Measurements from ENCODE around the gene CHGA. TPM values are rescaled to one million over a fixed set of nuclear protein-coding genes. Genes with fewer than 3 reads are reported as not detected.

CHGA gene
- total and polyA plus RNA-seq, 2 of the 8 experiments (the other 6 are each of a cell fraction or from before 2014, with no cell fraction given), result 17.5 to 28.2 TPM

DNA sequence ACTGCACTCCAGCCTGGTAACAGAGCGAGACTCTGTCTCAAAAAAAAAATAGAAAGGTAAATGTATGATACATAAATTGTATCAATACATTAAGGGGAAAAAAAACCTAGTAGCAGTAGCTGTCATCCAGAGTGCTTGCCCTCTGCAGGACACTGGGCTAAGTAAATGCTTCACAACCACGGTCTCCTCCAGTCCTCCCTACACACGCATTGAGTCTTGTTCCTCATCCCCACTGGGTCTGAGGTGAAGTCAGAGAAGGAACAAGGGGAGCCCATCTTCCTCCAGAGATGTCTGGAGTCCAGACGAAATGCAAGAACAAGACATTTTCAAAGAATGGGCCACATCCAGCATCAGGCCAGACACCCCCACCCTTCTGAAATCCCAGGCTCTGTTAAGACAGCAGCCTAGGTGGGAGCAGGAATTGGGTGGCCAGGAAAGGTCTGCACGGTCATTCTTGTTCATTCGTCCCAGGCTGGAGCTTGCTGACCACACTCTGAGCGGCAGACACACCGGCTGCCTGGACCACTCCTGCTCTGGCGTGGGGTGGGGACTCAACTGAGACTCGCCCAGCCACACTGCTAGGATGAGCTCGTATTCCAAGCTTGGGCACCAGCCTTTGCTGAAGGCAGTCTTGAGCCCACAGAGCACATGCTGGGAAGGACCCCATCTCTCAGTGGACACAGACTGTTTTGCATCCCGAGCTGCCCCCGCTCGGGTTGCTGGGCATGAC lies 45.5 kb downstream of the CHGA start:
- Histone ChIP-seq H2BK20ac (ENCODE audit: low read length) (no peak overlapping the region), H2BK12ac (ENCODE audit: low read depth, low read length) (no peak overlapping the region; the same call in 1 of the 2 replicates), H3K4me3 (ENCODE audit: extremely low read depth in 1 of 4, insufficient read depth in 2 of 4, low read depth in 3 of 4, low read length in 4 of 4) (no peak overlapping the region), H4K5ac (ENCODE audit: insufficient read length, low read depth, low read length) (no peak overlapping the region), H4K20me1 (replicated peaks in 1 of 2; ENCODE audit: control insufficient read depth in 1 of 2, insufficient read depth in 2 of 2, low read length in 2 of 2) (peaks cover 5 to 22% of the 10 kb centered on the region in 2 experiments), H3K18ac (ENCODE audit: extremely low read depth, low read length) (no peak overlapping the region), H2BK15ac (ENCODE audit: low read length) (no peak overlapping the region), H3K27me3 (replicated peaks in 1 of 4; ENCODE audit: control insufficient read depth in 3 of 4, extremely low read depth in 1 of 4, insufficient read depth in 3 of 4, low read length in 3 of 4) (no peaks in the 10 kb centered on the region), H3K27ac (ENCODE audit: low read depth, low read length) (no peak overlapping the region), H3K4ac (replicated peaks; ENCODE audit: insufficient read length, low read depth, low read length) (no peak overlapping the region), H2BK5ac (ENCODE audit: low read depth, low read length) (no peak overlapping the region), H3K4me1 (replicated peaks in 1 of 4; ENCODE audit: control insufficient read depth in 3 of 4, insufficient read depth in 4 of 4, low read length in 3 of 4) (peaks cover 5 to 19% (median 12%) of the 10 kb centered on the region in 4 experiments; a peak in 6 of 7 replicates), H3K23ac (ENCODE audit: insufficient read length) (no peak overlapping the region), H2BK120ac (replicated peaks; ENCODE audit: low read depth, low read length) (no peak overlapping the region), H3K56ac (replicated peaks; ENCODE audit: insufficient read length, low read depth, low read length) (no peak overlapping the region), H4K8ac (ENCODE audit: extremely low read depth, insufficient read depth, low read length) (no peak overlapping the region; the same call in 1 of the 2 replicates), H3K79me1 (ENCODE audit: low read depth, low read length) (peaks cover 6% of the 10 kb centered on the region; the same call in 1 of the 2 replicates), H2AFZ (ENCODE audit: low read length) (no peak overlapping the region), H3K79me2 (ENCODE audit: control insufficient read depth in 1 of 2, insufficient read depth in 2 of 2, low read length in 2 of 2) (peaks cover 0 to 59% of the 10 kb centered on the region in 2 experiments; a peak in 2 of 4 replicates), H3K23me2 (ENCODE audit: low read depth, low read length) (no peaks in the 10 kb centered on the region), H3K9ac (replicated peaks in 1 of 4; ENCODE audit: extremely low read depth in 1 of 4, low read depth in 3 of 4, low read length in 3 of 4) (no peak overlapping the region), H3K4me2 (ENCODE audit: insufficient read depth in 1 of 2, low read depth in 2 of 2, low read length in 2 of 2) (no peak overlapping the region), H3K36me3 (ENCODE audit: control insufficient read depth in 2 of 4, insufficient read depth in 4 of 4, low read length in 3 of 4) (no peaks in the 10 kb centered on the region), H3K14ac (ENCODE audit: insufficient read length) (no peak overlapping the region), H4K91ac (replicated peaks; ENCODE audit: insufficient read length, low read length) (no peak overlapping the region), H3K9me3 (ENCODE audit: insufficient read depth in 2 of 2, low read depth in 1 of 2, low read length in 1 of 2) (no peaks in the 10 kb centered on the region; a peak in 1 of 4 replicates), H2AK5ac (ENCODE audit: low read depth, low read length) (no peak overlapping the region)
- CTCF ChIA-PET (ENCODE audit: partially characterized antibody), result interaction anchor here (0.6 to 6.5 kb wide), 10 partner anchors 9 to 171 kb away, joined by 3 to 34 read pairs (median 4); no protein-coding TSS in a partner anchor
- POLR2A ChIA-PET (ENCODE audit: partially characterized antibody), result interaction anchor here (1.0 kb wide), 1 partner anchor 22 kb away, joined by 3 read pairs; no protein-coding TSS in a partner anchor
- FAIRE-seq, result no peak
- no peak for TF ChIP-seq RBBP5 (IDR thresholded peaks at IDR 0.05; ENCODE audit: borderline replicate concordance, low read depth, low read length)
- no peak for TF ChIP-seq KDM4A (IDR thresholded peaks at IDR 0.05; ENCODE audit: low read depth, low read length, severe bottlenecking)
- TF ChIP-seq POLR2A (IDR thresholded peaks at IDR 0.05; ENCODE audit: control extremely low read depth in 1 of 2, low read depth in 2 of 2, low read length in 2 of 2), result no peak
- no peak for TF ChIP-seq HDAC6 (IDR thresholded peaks at IDR 0.05; ENCODE audit: low read depth, low read length)
- no peak for TF ChIP-seq JUND (IDR thresholded peaks at IDR 0.05; ENCODE audit: low read length)
- TF ChIP-seq SAP30 (IDR thresholded peaks at IDR 0.05; ENCODE audit: insufficient read depth, insufficient replicate concordance, low read length), result no peak
- no peak for TF ChIP-seq BCL11A (IDR thresholded peaks at IDR 0.05; ENCODE audit: low read depth in 2 of 2, low read length in 2 of 2)
- TF ChIP-seq NANOG (IDR thresholded peaks at IDR 0.05; ENCODE audit: insufficient read depth, low read depth, low read length, poor library complexity, severe bottlenecking), result no peak
- no peak for TF ChIP-seq KDM5A (IDR thresholded peaks at IDR 0.05; ENCODE audit: low read length)
- no peak for TF ChIP-seq CTBP2 (IDR thresholded peaks at IDR 0.05; ENCODE audit: borderline replicate concordance, insufficient read depth, insufficient read length, low read length)
- 92% methylated on average over 14 of the region's 14 CpGs; no CpG with 5 or more reads in 1 of the 2 experiments for WGBS, 2 experiments (ENCODE audit: extremely low coverage in 1 of 2, insufficient coverage in 1 of 2, insufficient read length in 1 of 2, insufficient replicate concordance in 2 of 2, low coverage in 1 of 2, low lambda C conversion rate in 2 of 2, missing lambda C conversion rate in 1 of 2)
- DNase-seq (ENCODE audit: low read depth in 1 of 2, low spot score in 2 of 2), result no peak

Measured in H1 (cell line).